ENCODE data around the gene GCLC.

DNA sequence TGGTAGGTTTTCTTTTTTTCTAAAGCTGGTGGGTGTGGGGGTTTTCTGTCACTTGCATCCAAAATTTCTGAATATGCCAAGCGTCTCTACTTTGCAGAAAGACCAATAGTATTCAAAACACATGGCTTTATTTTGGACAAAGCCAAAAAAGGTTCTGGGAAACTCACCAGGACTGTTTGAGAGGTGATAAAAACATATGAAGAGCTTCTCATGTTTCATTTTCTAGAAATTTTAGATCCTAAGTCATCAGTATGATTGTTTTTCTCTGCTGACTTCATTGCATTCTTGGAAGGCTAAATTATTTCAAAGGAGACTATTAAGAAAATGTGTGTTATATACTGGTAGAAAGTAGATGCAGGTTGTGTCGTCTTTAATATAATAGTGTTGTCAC lies 51.3 kb downstream of the GCLC start:
- TF ChIP-seq STAT5B (CRISPR knock-in tag; IDR thresholded peaks at IDR 0.05) (no peak), RAD21 (CRISPR knock-in tag; conservative IDR thresholded peaks at IDR 0.05 in 1 of 2, IDR thresholded peaks at IDR 0.05 in 1 of 2) (no peak), SIX5 (IDR thresholded peaks at IDR 0.05; ENCODE audit: borderline replicate concordance in 1 of 2, insufficient read depth in 1 of 2, low read depth in 1 of 2, low read length in 2 of 2) (no peak), EZH2 (IDR thresholded peaks at IDR 0.05; ENCODE audit: borderline replicate concordance, low read depth, low read length) (no peak), JUNB (CRISPR knock-in tag; conservative IDR thresholded peaks at IDR 0.05) (no peak), ZFX (CRISPR knock-in tag; IDR thresholded peaks at IDR 0.05) (no peak), MEF2A (IDR thresholded peaks at IDR 0.05; ENCODE audit: control insufficient read depth, low read depth, low read length) (no peak), FOXK2 (conservative IDR thresholded peaks at IDR 0.05 in 1 of 2, IDR thresholded peaks at IDR 0.05 in 1 of 2; ENCODE audit: low read depth in 2 of 2) (no peak), EGR1 (conservative IDR thresholded peaks at IDR 0.05) (no peak), DNMT1 (IDR thresholded peaks at IDR 0.05) (no peak)
- TF ChIP-seq, protein P1, sequence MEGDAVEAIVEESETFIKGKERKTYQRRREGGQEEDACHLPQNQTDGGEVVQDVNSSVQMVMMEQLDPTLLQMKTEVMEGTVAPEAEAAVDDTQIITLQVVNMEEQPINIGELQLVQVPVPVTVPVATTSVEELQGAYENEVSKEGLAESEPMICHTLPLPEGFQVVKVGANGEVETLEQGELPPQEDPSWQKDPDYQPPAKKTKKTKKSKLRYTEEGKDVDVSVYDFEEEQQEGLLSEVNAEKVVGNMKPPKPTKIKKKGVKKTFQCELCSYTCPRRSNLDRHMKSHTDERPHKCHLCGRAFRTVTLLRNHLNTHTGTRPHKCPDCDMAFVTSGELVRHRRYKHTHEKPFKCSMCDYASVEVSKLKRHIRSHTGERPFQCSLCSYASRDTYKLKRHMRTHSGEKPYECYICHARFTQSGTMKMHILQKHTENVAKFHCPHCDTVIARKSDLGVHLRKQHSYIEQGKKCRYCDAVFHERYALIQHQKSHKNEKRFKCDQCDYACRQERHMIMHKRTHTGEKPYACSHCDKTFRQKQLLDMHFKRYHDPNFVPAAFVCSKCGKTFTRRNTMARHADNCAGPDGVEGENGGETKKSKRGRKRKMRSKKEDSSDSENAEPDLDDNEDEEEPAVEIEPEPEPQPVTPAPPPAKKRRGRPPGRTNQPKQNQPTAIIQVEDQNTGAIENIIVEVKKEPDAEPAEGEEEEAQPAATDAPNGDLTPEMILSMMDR (IDR thresholded peaks at IDR 0.05 in 2 of 3, conservative IDR thresholded peaks at IDR 0.05 in 1 of 3; ENCODE audit: insufficient read depth in 2 of 3, low read depth in 1 of 3, low read length in 3 of 3): no peak
- TF ChIP-seq, protein P2, sequence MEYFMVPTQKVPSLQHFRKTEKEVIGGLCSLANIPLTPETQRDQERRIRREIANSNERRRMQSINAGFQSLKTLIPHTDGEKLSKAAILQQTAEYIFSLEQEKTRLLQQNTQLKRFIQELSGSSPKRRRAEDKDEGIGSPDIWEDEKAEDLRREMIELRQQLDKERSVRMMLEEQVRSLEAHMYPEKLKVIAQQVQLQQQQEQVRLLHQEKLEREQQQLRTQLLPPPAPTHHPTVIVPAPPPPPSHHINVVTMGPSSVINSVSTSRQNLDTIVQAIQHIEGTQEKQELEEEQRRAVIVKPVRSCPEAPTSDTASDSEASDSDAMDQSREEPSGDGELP (CRISPR knock-in tag; IDR thresholded peaks at IDR 0.05; ENCODE audit: borderline replicate concordance): no peak
- TF ChIP-seq, protein P3, sequence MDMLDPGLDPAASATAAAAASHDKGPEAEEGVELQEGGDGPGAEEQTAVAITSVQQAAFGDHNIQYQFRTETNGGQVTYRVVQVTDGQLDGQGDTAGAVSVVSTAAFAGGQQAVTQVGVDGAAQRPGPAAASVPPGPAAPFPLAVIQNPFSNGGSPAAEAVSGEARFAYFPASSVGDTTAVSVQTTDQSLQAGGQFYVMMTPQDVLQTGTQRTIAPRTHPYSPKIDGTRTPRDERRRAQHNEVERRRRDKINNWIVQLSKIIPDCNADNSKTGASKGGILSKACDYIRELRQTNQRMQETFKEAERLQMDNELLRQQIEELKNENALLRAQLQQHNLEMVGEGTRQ (CRISPR knock-in tag; IDR thresholded peaks at IDR 0.05): no peak
- TF ChIP-seq, protein P4, sequence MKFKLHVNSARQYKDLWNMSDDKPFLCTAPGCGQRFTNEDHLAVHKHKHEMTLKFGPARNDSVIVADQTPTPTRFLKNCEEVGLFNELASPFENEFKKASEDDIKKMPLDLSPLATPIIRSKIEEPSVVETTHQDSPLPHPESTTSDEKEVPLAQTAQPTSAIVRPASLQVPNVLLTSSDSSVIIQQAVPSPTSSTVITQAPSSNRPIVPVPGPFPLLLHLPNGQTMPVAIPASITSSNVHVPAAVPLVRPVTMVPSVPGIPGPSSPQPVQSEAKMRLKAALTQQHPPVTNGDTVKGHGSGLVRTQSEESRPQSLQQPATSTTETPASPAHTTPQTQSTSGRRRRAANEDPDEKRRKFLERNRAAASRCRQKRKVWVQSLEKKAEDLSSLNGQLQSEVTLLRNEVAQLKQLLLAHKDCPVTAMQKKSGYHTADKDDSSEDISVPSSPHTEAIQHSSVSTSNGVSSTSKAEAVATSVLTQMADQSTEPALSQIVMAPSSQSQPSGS (CRISPR knock-in tag; IDR thresholded peaks at IDR 0.05): no peak

Measured in K562 (cell line).